GM12878 (cell line): Measurements from ENCODE around the gene GPR119. TPM values are rescaled to one million over a fixed set of nuclear protein-coding genes. Genes with fewer than 3 reads are reported as not detected.

ENCODE experiments used
- ATAC-seq: fragments of 200-7000 bp; cut with Tn5 transposase; 3 replicates; pipeline ENCODE4 v1.9.1; 2020; ENCODE audit warnings: mild to moderate bottlenecking, moderate library complexity
- BruUV-seq: library from RNA; stranded (reverse); fragments of 400-500 nt; replicated peaks from 2 replicates; lab custom pipeline; 2021; lab: Mats Ljungman, UMichigan
- CTCF ChIA-PET: fragments of 300-600 bp; sonication (Branson Sonifier 250); formaldehyde crosslinking; extraction: SDS; loops from one replicate; lab custom pipeline; 2021; ENCODE audit warnings: inconsistent platforms; lab: Yijun Ruan, JAX
- POLR2A ChIA-PET: fragments of 350-600 bp; formaldehyde crosslinking; extraction: SDS; loops from one replicate; lab custom pipeline; 2021; ENCODE audit warnings: inconsistent platforms; lab: Charles Lee
- RAD21 ChIA-PET: fragments of 300-600 bp; sonication (Branson Sonifier 250); formaldehyde crosslinking; loops from one replicate; lab custom pipeline; 2023; ENCODE audit warnings: antibody characterized with exemption; ENCODE audit not compliant: unreplicated experiment; lab: Charles Lee
- SMC1A ChIA-PET: fragments of 300-600 bp; sonication (Branson Sonifier 250); formaldehyde crosslinking; loops from one replicate; lab custom pipeline; 2023; ENCODE audit not compliant: unreplicated experiment, uncharacterized antibody; lab: Charles Lee
- DNase-seq: peaks from one replicate; pipeline ENCODE4 v3.0.0-alpha.2; 2011; ENCODE audit warnings: low read depth, low spot score
- FAIRE-seq: peaks from 3 replicates; lab custom pipeline; 2011; peaks lifted over from hg19 to GRCh38; lab: Jason Lieb, UNC
- H2AFZ ChIP-seq: 2 replicates; pipeline ENCODE4 v1.6.0; 2011; ENCODE audit warnings: low read depth, low read length, control low read depth; ENCODE audit not compliant: control insufficient read depth
- H3K27ac ChIP-seq: 2 replicates; pipeline ENCODE4 v1.5.1; 2011; ENCODE audit warnings: control low read depth; ENCODE audit not compliant: control insufficient read depth, insufficient read depth
- H3K27me3 ChIP-seq, 2 experiments: replicated peaks in 1 of 2; 2 replicates each; pipeline versions ENCODE4 v1.6.0 to v1.6.1; 2011; ENCODE audit warnings: low read length in 1 of 2; ENCODE audit not compliant: control insufficient read depth in 2 of 2, insufficient read depth in 2 of 2
- H3K36me3 ChIP-seq, 2 experiments: 2 replicates each; pipeline ENCODE4 v1.5.1; 2011; ENCODE audit warnings: low read length in 1 of 2; ENCODE audit not compliant: control insufficient read depth in 2 of 2, insufficient read depth in 2 of 2
- H3K4me1 ChIP-seq: 2 replicates; pipeline ENCODE4 v1.6.1; 2011; ENCODE audit warnings: mild to moderate bottlenecking, low read length, moderate library complexity, mixed read lengths; ENCODE audit not compliant: control insufficient read depth, insufficient read depth
- H3K4me2 ChIP-seq: 2 replicates; pipeline ENCODE4 v1.6.0; 2011; ENCODE audit warnings: control low read depth; ENCODE audit not compliant: control insufficient read depth, insufficient read depth
- H3K4me3 ChIP-seq: fragments of 200-600 bp; sonication (generic); 2 replicates; pipeline ENCODE4 v1.5.1; 2016
- H3K79me2 ChIP-seq: 2 replicates; pipeline ENCODE4 v1.6.0; 2011; ENCODE audit warnings: low read length; ENCODE audit not compliant: control insufficient read depth, insufficient read depth
- H3K9ac ChIP-seq: 2 replicates; pipeline ENCODE4 v1.8.0; 2011; ENCODE audit warnings: low read length, control low read depth, mixed read lengths; ENCODE audit not compliant: control insufficient read depth, insufficient read depth
- H3K9me3 ChIP-seq: replicated peaks from 3 replicates; pipeline ENCODE4 v1.5.1; 2011; ENCODE audit warnings: mild to moderate bottlenecking, low read length; ENCODE audit not compliant: control insufficient read depth, insufficient read depth
- H4K20me1 ChIP-seq: 2 replicates; pipeline ENCODE4 v1.6.0; 2011; ENCODE audit not compliant: control insufficient read depth, insufficient read depth
- DPF2 ChIP-seq: fragments of 450-650 bp; IDR thresholded peaks from 2 replicates; pipeline ENCODE4 v1.6.1; 2017; ENCODE audit warnings: mild to moderate bottlenecking
- ETV6 ChIP-seq, 2 experiments: fragments of 450-650 bp in 1 of 2; IDR thresholded peaks in 1 of 2; conservative IDR thresholded peaks in 1 of 2; 2 replicates each; pipeline ENCODE4 v1.6.1; 2014; ENCODE audit warnings: antibody characterized with exemption in 1 of 2, borderline replicate concordance in 1 of 2, low read depth in 1 of 2, mild to moderate bottlenecking in 1 of 2, moderate library complexity in 1 of 2
- EZH2 ChIP-seq: IDR thresholded peaks from 2 replicates; pipeline ENCODE4 v1.6.1; 2012; ENCODE audit warnings: low read depth, mild to moderate bottlenecking, control low read depth, inconsistent platforms, low read length, borderline replicate concordance; ENCODE audit not compliant: control insufficient read depth
- NR2C1 ChIP-seq: fragments of 450-650 bp; IDR thresholded peaks from 2 replicates; pipeline ENCODE4 v1.6.1; 2017; ENCODE audit warnings: antibody characterized with exemption, mild to moderate bottlenecking, moderate library complexity
- NRF1 ChIP-seq: conservative IDR thresholded peaks from 2 replicates; pipeline ENCODE4 v1.6.1; 2011; ENCODE audit warnings: mild to moderate bottlenecking, low read depth, low read length, improper control_type of control experiment
- SMAD5 ChIP-seq: IDR thresholded peaks from 2 replicates; pipeline ENCODE4 v1.6.1; 2016; ENCODE audit warnings: antibody characterized with exemption, low read depth
- TCF12 ChIP-seq: IDR thresholded peaks from 2 replicates; pipeline ENCODE4 v1.6.1; 2011; ENCODE audit warnings: low read depth, mild to moderate bottlenecking, low read length
- ZNF274 ChIP-seq: IDR thresholded peaks from one replicate; pipeline ENCODE4 v1.8.0; 2011; ENCODE audit not compliant: insufficient read length, insufficient read depth
- ZNF622 ChIP-seq: fragments of 450-650 bp; IDR thresholded peaks from 2 replicates; pipeline ENCODE4 v1.6.1; 2017; ENCODE audit warnings: mild to moderate bottlenecking, inconsistent platforms
- WGBS: methylation state at CpG from one replicate; pipeline ENCODE4 v1.1.6; 2016; ENCODE audit warnings: low lambda C conversion rate; ENCODE audit not compliant: insufficient replicate concordance, insufficient coverage; ENCODE audit errors: missing lambda C conversion rate; 5-methylcytosine and 5-hydroxymethylcytosine counted together
- in situ Hi-C: fragments of 300-500 bp; cut with MboI; formaldehyde crosslinking; loops from 9 replicates; pipeline ENCODE4 v1.14.3; 2018; ENCODE audit warnings: mixed read lengths
- intact Hi-C: fragments of 100-400 bp; cut with micrococcal nuclease; formaldehyde crosslinking; loops from one replicate; pipeline ENCODE4 v1.14.2; 2022; ENCODE audit not compliant: unreplicated experiment
- polyA plus RNA-seq, 11 experiments: library from polyadenylated mRNA; depleted of rRNA in 4 of 11; unstranded in 6 of 11; stranded (reverse) in 5 of 11; fragments of >200 nt; fragmentation: Nextera tagmentation in 4 of 11; fragmentation: Illumina TruSeq in 1 of 11; extraction: Ambion mirVana in 4 of 11; extraction: Trizol in 1 of 11; gene quantifications; 1 replicate in 1 of 11; 2 replicates in 10 of 11; pipeline versions ENCODE4 v1.2.1 to v1.2.3, GENCODE V29; 2011 to 2016; ENCODE audit warnings: inconsistent platforms in 2 of 11, missing spikeins in 2 of 11, low read depth in 1 of 11
- total RNA-seq, 4 experiments: library from RNA; depleted of rRNA in 3 of 4; stranded (reverse); fragments of >200 nt in 3 of 4; fragmentation: Illumina TruSeq in 1 of 4; extraction: Trizol in 1 of 4; gene quantifications; 2 replicates each; pipeline versions ENCODE4 v1.2.1 to v1.2.3, GENCODE V29; 2013 to 2021
- TF ChIP-seq, protein P1 (sequence below): fragments of 150-350 bp; IDR thresholded peaks from 2 replicates; pipeline ENCODE4 v1.6.1; 2014; ENCODE audit warnings: mild to moderate bottlenecking, low read depth, low read length
- TF ChIP-seq, protein P2 (sequence below): fragments of 450-650 bp; IDR thresholded peaks from 2 replicates; pipeline ENCODE4 v1.6.1; 2018; ENCODE audit warnings: borderline replicate concordance, mild to moderate bottlenecking; ENCODE audit not compliant: partially characterized antibody
- TF ChIP-seq, protein P3 (sequence below): fragments of 450-650 bp; IDR thresholded peaks from 2 replicates; pipeline ENCODE4 v1.6.1; 2014; ENCODE audit warnings: mild to moderate bottlenecking
- TF ChIP-seq, protein P4 (sequence below): IDR thresholded peaks from 2 replicates; pipeline ENCODE4 v1.6.1; 2011; ENCODE audit warnings: borderline replicate concordance, low read depth, mild to moderate bottlenecking, moderate library complexity, mixed read lengths, low read length; ENCODE audit not compliant: insufficient read depth; ENCODE audit errors: extremely low read length

GPR119 gene
- total and polyA plus RNA-seq, 10 of the 15 experiments (the other 5 are each of a cell fraction or from before 2014, with no cell fraction given), result not detected

DNA sequence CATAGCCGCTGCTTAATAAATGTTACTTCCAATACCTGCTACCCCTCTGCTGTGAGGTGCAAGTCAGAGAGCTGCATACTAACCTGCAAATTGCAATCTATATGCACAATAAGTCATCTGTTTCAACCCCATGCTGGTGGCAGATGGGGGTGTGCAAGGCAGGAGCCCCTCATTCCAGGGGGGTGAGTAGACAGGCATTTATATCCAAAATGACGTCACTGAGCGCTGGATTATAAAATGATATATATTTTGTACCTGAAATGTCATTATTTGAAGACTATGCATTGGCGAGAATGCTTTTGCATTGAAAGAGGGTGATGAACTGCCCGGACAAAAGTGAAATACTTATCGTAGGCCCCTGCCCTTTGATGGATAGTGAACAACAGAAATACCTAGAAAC lies 41.1 kb upstream of the GPR119 start (continued):
- no peak for TF ChIP-seq TCF12
- no peak for TF ChIP-seq ZNF274
- TF ChIP-seq ZNF622, result no peak
- no peak for TF ChIP-seq NRF1
- TF ChIP-seq, protein P1, sequence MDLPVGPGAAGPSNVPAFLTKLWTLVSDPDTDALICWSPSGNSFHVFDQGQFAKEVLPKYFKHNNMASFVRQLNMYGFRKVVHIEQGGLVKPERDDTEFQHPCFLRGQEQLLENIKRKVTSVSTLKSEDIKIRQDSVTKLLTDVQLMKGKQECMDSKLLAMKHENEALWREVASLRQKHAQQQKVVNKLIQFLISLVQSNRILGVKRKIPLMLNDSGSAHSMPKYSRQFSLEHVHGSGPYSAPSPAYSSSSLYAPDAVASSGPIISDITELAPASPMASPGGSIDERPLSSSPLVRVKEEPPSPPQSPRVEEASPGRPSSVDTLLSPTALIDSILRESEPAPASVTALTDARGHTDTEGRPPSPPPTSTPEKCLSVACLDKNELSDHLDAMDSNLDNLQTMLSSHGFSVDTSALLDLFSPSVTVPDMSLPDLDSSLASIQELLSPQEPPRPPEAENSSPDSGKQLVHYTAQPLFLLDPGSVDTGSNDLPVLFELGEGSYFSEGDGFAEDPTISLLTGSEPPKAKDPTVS, result no peak
- TF ChIP-seq SMAD5, result no peak
- TF ChIP-seq EZH2, result no peak

DNA sequence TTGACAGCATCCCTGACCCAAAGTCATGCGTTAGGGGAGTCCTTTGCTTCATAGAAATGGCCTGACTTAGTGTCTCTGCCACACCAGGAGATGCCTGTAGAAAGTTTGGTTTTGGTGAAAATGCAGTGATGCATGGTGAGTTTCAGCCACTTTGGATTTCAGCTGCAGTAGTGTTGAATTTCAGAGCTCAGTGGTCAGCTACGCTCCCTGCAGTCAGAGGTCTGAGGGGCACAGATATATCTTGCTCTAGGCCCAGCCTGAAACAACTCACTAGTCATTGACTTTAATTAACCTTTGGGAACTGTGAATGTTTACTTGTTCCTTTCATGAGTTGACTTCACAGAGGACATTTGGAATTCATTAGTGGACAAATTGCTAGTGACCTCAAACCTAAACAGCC lies 33.8 kb upstream of the GPR119 start:
- no peaks in the 10 kb centered on the region for H4K20me1 ChIP-seq
- RAD21 ChIA-PET, result no interaction called here
- WGBS, result 63% methylated on average over 2 of the region's 2 CpGs
- TF ChIP-seq DPF2, result no peak
- no peak for TF ChIP-seq ETV6 (conservative IDR thresholded peaks at IDR 0.05 in 1 of 2, IDR thresholded peaks at IDR 0.05 in 1 of 2; ENCODE audit: borderline replicate concordance in 1 of 2, low read depth in 1 of 2)
- TF ChIP-seq, protein P2, sequence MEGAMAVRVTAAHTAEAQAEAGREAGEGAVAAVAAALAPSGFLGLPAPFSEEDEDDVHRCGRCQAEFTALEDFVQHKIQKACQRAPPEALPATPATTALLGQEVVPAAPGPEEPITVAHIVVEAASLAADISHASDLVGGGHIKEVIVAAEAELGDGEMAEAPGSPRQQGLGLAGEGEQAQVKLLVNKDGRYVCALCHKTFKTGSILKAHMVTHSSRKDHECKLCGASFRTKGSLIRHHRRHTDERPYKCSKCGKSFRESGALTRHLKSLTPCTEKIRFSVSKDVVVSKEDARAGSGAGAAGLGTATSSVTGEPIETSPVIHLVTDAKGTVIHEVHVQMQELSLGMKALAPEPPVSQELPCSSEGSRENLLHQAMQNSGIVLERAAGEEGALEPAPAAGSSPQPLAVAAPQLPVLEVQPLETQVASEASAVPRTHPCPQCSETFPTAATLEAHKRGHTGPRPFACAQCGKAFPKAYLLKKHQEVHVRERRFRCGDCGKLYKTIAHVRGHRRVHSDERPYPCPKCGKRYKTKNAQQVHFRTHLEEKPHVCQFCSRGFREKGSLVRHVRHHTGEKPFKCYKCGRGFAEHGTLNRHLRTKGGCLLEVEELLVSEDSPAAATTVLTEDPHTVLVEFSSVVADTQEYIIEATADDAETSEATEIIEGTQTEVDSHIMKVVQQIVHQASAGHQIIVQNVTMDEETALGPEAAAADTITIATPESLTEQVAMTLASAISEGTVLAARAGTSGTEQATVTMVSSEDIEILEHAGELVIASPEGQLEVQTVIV, result no peak
- TF ChIP-seq, protein P3, sequence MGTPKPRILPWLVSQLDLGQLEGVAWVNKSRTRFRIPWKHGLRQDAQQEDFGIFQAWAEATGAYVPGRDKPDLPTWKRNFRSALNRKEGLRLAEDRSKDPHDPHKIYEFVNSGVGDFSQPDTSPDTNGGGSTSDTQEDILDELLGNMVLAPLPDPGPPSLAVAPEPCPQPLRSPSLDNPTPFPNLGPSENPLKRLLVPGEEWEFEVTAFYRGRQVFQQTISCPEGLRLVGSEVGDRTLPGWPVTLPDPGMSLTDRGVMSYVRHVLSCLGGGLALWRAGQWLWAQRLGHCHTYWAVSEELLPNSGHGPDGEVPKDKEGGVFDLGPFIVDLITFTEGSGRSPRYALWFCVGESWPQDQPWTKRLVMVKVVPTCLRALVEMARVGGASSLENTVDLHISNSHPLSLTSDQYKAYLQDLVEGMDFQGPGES, result no peak
- TF ChIP-seq, protein P4, sequence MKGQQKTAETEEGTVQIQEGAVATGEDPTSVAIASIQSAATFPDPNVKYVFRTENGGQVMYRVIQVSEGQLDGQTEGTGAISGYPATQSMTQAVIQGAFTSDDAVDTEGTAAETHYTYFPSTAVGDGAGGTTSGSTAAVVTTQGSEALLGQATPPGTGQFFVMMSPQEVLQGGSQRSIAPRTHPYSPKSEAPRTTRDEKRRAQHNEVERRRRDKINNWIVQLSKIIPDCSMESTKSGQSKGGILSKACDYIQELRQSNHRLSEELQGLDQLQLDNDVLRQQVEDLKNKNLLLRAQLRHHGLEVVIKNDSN, result no peak
- no peak for TF ChIP-seq SMAD5
- no peak for TF ChIP-seq NR2C1

More for the DNA sequence above, 33.8 kb upstream of the GPR119 start:
- ChIA-PET SMC1A (no interaction called here), POLR2A (no interaction called here), CTCF (no interaction called here)
- in situ Hi-C loops (no loop called here), intact Hi-C loops (no loop called here)
- Histone ChIP-seq H3K79me2 (no peaks in the 10 kb centered on the region), H3K9me3 (no peaks in the 10 kb centered on the region), H3K27ac (no peak overlapping the region), H3K4me1 (no peaks in the 10 kb centered on the region), H2AFZ (no peak overlapping the region), H3K36me3 (no peaks in the 10 kb centered on the region; a peak in 1 of 4 replicates), H3K27me3 (no peaks in the 10 kb centered on the region), H3K4me2 (no peak overlapping the region), H3K4me3 (no peak overlapping the region), H3K9ac (no peak overlapping the region)
- no peak for FAIRE-seq
- peak; percentile 82 for ATAC-seq
- no TSS peak for BruUV-seq
- no peak for DNase-seq
